ENCODE data around the gene CTR9. TPM values are rescaled to one million over a fixed set of nuclear protein-coding genes. Genes with fewer than 3 reads are reported as not detected.
A peak's percentile ranks its signal among the peaks of the same experiment; 100 is the strongest.

Gene CTR9
- total and polyA plus RNA-seq, 9 of the 15 experiments (the other 6 are each of a cell fraction or from before 2014, with no cell fraction given), result 25.4 to 79.3 (median 47.3) TPM

GRCh38 chr11:10777393-10777793 lies 26.3 kb downstream of the CTR9 start (continued):
- TF ChIP-seq, protein P1, sequence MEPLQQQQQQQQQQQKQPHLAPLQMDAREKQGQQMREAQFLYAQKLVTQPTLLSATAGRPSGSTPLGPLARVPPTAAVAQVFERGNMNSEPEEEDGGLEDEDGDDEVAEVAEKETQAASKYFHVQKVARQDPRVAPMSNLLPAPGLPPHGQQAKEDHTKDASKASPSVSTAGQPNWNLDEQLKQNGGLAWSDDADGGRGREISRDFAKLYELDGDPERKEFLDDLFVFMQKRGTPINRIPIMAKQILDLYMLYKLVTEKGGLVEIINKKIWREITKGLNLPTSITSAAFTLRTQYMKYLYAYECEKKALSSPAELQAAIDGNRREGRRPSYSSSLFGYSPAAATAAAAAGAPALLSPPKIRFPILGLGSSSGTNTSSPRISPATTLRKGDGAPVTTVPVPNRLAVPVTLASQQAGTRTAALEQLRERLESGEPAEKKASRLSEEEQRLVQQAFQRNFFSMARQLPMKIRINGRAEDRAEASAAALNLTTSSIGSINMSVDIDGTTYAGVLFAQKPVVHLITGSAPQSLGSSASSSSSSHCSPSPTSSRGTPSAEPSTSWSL (CRISPR knock-in tag; IDR thresholded peaks at IDR 0.05; ENCODE audit: borderline replicate concordance), result no peak

DNA sequence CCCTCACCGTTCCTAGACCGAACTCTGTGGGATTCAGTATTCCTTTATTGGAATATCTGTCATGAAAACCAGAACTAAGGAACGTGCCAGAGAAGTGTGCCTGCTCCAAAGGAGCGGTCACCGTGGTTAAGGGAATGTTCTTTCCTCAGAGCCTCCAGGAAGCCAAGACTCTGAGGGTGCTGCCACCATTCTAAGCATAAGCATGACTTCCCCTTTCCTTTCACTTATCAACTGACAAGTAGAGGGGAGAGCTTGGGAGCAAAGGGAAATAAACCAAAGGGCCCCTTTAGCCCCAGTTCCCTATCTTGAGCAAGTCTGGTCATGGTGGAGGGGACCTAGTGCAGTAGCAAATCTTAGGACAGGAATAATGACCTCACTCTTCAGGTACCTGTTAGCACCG lies 26.8 kb downstream of the CTR9 start:
- Histone ChIP-seq H3K9ac (ENCODE audit: insufficient read depth in 1 of 2, low read depth in 2 of 2, low read length in 2 of 2) (no peak overlapping the region), H3K79me2 (ENCODE audit: control insufficient read depth, insufficient read depth, low read length) (no peaks in the 10 kb centered on the region), H3K4me1 (replicated peaks in 1 of 2; ENCODE audit: control insufficient read depth in 2 of 2, insufficient read depth in 2 of 2, low read length in 2 of 2) (no peaks in the 10 kb centered on the region), H3K9me1 (ENCODE audit: control insufficient read depth, insufficient read depth, low read length) (no peaks in the 10 kb centered on the region), H2AFZ (ENCODE audit: low read depth, low read length) (no peak overlapping the region), H3K9me3 (replicated peaks; ENCODE audit: control insufficient read depth, insufficient read depth, low read depth, low read length) (no peaks in the 10 kb centered on the region), H3K27me3 (ENCODE audit: control insufficient read depth in 2 of 2, insufficient read depth in 2 of 2, low read length in 2 of 2) (no peaks in the 10 kb centered on the region), H4K20me1 (replicated peaks; ENCODE audit: control insufficient read depth, insufficient read depth, low read length) (no peaks in the 10 kb centered on the region), H3K36me3 (ENCODE audit: control insufficient read depth, insufficient read depth, low read length) (peaks cover 60% of the 10 kb centered on the region), H3K4me2 (ENCODE audit: insufficient read depth, low read length) (no peak overlapping the region), H3K4me3 (no peak overlapping the region), H3K27ac (ENCODE audit: extremely low read depth, low read depth, low read length) (no peak overlapping the region)
- ATAC-seq (no peak), DNase-seq (ENCODE audit: extremely low read depth in 1 of 4, low spot score in 3 of 4) (no peak), FAIRE-seq (no peak)
- ChIA-PET POLR2A (interaction anchor here (0.9 to 1.4 kb wide), 2 partner anchors 15 to 31 kb away, joined by 5 read pairs; partner anchors contain the start of gene EIF4G2), CTCF (ENCODE audit: low intra/inter-chr PET ratio) (no interaction called here)
- in situ Hi-C loops (cut with MboI) (loop anchor here (25.0 kb wide), 1 partner anchor 484 kb away; no protein-coding TSS in a partner anchor), intact Hi-C loops (cut with micrococcal nuclease) (no loop called here)
- BruUV-seq (replicated peaks), result no TSS peak
- no peak for TF ChIP-seq POU5F1 (IDR thresholded peaks at IDR 0.05; ENCODE audit: borderline replicate concordance, low read depth, low read length, partially characterized antibody)
- TF ChIP-seq ZBTB33 (CRISPR knock-in tag; IDR thresholded peaks at IDR 0.05), result no peak
- TF ChIP-seq MYNN (IDR thresholded peaks at IDR 0.05), result no peak
- TF ChIP-seq MYNN (CRISPR knock-in tag; IDR thresholded peaks at IDR 0.05), result no peak
- no peak for TF ChIP-seq SIRT6 (IDR thresholded peaks at IDR 0.05; ENCODE audit: low read depth, low read length)
- TF ChIP-seq SPI1 (IDR thresholded peaks at IDR 0.05; ENCODE audit: borderline replicate concordance, low read depth, low read length), result peak; percentile 73; the same call in 1 of the 2 replicates
- WGBS (ENCODE audit: insufficient coverage, low coverage, missing lambda C conversion rate), result 82% methylated on average over 6 of the region's 6 CpGs
